NCI-H345 treated with DMSO at 0.1 percent for 48 hours (cell line): ENCODE data around the gene OSBP2.
A peak's percentile ranks its signal among the peaks of the same experiment; 100 is the strongest.
"Not testable (repeated sequence)": the region's sequence is repeated elsewhere in the genome, so short reads cannot be mapped to it uniquely, and the experiment has no call there.

Experiments
- DNase-seq: peaks from one replicate; lab custom pipeline; 2025; ENCODE audit not compliant: unreplicated experiment; lab: John Stamatoyannopoulos, UW

The OSBP2 gene

DNA sequence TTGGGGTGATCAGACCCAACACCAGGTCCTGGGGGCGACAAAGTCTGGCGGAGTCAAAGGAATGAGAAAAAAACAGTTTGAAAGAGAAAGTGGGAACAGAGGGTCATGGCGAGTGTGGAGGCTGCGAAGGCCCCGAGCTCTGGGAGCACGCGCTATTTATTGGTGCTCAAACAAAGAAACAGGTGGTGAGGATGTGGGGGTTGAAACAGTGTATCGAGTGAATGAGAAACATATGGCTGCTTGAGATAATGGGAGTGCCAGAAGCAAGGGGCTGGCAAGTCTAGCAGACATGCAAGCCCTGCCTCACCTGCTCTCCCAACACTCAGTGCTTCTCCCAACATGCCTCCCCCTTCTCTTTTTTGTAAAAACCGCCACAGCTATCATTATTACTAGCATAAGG, 19.2 kb upstream of the OSBP2 start:
- no peak for DNase-seq

DNA sequence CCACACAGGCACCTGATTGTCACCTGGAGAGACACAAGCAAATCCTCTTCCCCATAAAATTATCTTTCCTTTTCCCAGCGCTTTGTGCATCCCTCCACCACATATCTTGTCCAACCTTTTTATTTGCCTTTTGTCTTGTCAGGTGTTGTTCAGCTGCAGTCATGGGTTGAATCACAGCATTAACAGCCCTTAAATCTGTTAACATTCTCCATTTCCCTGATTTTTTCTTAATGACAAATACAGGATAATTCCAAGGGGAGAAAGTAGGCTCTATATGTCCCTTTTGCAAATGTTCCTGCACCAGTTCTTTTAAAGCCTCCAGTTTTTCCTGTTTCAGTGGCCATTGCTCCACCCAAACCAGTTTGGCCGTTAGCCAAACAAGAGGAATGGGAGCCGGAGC, 18.1 kb upstream of the OSBP2 start:
- not testable (repeated sequence) for DNase-seq

DNA sequence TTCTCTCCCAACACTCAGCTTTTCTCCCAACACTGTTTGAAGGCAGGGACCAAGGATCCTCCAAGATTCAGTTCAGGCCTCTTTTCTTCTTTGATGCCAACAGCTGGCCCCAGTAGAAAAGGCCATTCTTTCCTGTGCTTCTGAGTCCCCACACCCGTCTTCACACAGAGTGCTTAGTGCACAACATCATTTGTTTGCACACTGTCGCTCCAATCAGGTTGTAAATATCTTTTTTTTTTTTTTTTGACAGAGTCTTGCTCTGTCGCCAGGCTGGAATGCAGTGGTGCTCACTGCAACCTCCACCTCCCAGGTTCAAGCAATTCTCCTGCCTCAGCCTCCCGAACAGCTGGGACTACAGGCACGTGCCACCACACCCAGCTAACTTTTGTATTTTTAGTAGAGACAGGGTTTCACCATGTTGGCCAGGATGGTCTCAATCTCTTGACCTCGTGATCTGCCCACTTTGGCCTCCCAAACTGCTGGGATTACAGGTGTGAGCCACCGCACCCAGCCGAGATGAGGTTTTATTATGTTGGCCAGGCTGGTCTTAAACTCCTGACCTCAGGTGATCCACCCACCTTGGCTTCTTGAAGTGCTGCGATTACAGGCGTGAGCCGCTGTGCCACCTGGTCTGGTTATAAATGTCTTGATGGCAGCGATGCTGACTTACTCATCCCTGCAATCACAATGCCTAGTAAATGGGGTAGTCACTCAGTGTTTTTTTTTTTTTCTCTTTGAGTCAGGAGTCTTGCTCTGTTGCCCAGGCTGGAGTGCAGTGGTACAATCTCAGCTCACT, 14.6 kb upstream of the OSBP2 start:
- DNase-seq, result not testable (repeated sequence)

DNA sequence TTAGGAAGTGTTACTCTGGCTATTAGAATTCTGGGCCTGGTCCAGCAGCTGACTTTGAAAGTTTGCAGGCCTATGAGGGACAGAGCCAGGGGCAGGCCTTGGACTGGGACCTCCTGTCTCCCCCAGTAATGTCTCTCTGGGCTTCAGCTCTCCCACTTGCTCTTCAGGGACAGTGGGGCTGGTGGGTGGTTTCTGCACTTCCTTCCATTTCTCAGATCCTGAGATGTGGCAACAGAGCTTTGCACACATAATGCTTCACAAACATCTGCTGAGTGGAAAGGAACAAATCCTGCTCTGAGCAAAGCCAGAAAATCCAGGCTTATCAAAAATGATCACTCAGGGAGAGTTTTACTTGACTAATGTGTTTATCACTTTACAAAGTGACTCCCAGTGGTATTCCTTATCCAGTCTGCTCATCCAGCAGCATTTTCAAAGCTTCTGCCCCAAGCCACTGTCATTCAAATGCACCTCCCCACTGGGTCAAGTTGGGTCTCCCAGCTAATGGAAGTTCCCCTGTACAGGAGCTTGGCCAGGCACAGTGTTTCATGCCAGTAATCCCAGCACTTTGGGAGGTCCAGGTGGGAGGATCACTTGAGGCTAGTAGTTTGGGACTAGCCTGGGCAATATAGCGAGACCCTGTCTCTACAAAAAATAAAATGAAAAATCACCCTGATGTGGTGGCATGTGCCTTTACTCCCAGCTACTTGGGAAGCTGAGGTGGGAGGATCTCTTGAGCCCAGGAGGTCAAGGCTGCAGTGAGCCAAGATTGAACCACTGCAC, 13.5 kb upstream of the OSBP2 start:
- DNase-seq, result no peak

DNA sequence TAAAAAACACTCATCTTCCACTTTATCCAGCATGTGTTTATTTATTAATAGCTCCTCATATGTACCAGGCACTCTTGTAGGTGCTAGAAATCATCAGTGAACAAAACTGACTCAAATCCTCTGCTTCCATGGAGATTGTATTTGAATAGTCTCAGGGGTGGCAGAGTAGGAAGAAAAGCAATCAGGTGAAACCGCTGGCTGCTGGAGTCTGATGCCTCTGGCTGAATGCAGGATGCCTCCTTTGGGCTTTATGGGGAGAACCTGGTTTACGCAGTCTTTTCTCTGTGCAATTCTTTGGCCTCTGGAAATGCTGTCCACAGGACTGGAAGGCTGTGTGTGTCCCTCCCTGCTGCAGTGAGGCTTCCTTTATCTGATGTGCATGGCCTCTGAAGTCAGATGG, 12.8 kb upstream of the OSBP2 start:
- no peak for DNase-seq

DNA sequence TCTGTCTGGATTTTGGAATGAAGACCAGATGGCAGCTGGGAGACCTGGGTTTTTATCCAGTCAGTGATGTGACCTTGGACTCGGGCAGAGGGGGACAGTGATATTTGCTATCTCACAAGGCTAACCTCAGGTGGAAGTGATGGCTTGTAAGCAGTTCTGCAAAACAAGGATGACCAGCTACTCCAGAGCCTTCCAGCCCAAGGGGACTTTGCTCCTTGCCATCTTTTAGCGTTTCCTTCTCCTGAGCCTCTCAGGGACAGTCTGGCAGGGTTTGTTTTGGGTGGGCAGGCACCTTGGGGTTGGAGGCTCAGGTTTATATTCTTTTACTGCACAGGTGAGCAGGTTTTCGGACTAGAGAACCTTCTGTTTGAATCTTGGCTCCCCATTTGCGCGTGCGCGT, 9.5 kb upstream of the OSBP2 start:
- DNase-seq, result no peak

DNA sequence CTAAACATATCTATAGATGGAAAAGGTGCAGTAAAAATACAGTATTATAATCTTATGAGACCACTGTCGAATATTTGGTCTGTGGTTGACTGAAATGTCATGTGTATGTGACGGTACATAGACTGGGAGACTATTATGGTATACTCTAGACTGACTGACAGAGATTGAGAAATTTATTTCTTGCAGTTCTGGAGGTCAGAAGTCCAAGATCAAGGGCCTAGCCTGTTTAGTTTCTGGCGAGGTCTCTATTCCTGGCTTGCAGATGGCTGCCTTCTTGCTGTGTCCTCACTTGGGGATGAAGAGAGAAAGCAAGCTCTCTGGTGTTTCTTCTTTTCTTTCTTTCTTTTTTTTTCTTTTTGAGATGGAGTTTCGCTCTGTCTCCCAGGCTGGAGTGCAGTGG, 7.3 kb upstream of the OSBP2 start:
- DNase-seq, result no peak

DNA sequence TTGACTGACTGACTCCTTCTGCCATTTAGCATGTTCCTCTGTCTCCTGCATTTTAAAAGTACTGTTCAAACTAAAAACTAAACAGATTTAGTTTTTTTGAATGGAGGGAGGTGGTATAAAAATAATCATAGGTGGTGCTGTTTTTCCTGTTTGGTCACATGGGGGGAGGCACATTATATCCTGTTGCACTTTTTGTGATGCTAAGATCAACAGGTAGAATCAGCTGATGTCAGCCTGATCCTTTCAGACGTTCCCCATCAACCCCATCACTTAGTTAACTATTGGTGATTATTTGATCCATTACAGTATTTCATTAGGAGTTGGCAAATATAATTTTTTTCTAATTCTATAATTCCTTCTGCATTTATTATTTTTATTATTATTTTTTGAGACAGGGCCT, 5.1 kb upstream of the OSBP2 start:
- DNase-seq, result no peak

DNA sequence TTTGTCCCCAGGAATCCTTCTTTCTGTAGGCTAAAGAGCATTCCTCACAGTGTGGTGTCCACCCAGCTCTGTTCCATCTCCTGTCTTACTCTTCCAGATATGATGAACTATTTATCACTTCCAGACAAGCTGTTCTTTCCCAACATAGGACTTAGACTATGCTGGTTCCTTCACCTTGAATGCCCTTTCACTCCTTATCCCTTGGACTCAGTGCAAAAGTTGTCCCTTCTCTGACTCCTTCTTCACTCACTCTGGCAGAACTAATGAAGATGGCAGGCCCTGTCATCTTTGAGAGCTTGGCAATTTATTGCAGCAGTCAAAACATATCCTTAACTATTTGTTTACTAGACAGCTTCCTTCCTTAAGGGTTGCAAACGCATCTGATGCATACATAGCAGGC, 3.5 kb upstream of the OSBP2 start:
- DNase-seq, result no peak

DNA sequence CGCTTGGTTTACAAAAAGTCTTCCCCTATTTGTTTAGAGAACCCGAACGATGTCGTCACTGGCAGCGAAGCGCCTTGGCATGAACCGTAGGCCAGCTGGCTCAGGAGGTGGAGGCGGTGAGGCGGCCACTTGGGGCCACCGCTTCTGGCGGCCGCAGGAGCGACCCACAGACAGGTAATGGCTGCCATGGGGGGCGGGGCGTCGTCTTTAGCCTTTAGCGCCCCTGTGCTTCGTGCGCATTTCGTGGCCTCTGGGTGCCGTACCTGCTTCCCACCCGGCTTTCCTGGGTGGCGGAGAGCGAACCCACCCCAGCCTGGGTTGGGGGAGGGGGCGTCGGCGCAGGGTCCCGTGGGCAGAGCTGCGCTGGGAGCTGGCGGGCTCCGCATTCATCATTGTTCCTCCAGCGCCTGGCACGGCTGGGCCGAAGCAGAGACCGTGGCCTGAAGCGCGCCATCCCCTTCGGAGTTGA, 469 bp upstream of the OSBP2 start:
- peak; percentile 31 for DNase-seq

DNA sequence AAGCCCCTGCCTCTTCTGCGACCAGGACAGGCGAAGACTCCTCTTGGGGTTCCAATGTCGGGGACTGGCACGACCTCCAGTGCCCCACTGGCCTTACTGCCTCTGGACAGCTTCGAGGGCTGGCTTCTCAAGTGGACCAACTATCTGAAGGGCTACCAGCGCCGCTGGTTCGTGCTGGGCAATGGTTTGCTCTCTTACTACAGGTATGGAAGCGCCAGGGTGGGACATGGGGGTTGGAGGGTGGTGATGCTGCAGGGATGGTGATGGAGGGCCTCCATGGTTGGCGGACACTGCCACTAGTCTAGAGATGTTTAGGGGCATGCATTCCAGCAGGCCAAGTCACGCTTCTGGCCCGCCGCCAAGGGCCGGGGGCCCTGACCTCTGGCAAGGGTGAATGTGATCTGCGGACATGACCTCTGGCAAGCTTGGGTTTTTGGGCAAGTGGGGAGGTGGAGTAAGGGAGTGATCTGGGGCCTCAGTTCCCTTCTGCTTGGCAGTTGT, 727 bp downstream of the OSBP2 start:
- DNase-seq, result no peak

DNA sequence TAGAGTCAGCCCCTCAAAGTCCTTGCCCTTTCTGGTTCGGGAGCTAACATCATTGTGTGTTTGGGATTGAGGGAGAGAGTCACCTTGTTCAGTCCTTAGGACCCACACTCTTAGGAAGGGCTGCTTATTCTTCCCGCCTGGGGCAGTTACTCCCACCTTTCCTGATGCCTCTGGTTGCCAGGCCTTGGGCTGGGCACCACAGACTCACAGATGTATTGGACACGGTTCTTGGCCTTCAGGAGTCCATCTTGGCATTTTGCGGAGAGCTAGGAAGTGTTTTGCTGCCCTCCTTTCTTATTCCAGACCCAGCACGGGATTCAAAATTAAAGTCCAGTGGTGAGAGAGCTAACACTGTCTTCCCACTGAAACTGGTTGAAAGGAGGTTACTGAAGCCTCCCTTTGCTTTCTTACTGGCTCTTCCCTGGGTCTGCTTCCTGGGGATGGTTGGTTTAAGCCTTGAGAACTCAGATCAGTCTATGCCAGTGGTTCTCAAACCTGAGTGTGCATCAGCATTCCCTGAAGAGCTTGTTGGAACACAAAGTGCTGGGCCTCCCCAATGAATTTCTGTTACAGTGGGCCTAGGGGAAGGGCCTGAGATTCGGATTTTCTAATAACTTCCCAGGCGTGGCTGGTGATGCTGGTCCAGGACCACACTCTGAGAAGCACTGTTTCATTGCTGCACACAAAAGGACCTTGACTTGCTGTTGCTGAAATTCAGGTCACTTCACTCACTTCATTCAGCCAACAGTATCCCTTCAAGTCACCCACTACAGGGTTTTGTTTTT, 1.4 kb downstream of the OSBP2 start:
- no peak for DNase-seq

DNA sequence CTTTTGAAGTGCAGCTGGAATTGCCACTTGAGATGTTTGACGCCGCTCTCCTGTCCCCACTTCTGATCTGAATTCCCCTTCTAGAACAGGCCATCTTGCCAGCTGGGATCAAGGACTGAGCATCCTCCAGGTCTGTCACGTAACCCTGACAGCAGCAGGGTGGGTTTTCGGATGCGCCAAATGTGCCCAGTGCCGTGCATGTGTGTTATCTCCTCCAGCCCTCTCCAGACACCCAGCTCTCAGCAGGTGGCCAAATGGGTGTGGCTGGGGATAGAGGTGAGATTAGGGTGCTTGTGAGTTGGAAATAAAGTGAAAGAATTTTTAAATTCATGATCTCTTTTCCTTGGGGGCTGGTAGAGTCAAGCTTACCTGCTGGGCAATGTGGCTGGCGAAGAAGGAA, 3.3 kb downstream of the OSBP2 start:
- no peak for DNase-seq

DNA sequence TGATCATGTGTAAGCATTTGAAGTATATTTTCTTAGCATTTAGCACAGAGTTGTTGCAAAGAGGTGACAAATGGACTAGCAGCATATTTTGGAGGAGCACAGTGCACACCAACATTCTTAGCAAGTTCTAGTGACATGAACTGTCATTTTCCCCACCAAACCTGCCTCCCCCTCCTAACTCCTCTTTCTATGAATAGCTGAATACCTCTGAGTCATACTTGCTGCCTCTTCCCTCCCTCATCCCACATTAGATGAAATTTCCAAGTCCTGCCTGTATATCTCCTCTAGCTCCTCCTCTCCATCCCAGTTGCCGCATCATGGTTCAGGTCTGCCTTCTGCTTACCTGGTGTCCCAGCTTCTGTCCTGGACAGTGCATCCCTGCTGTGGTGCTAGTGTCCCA, 7.2 kb downstream of the OSBP2 start:
- no peak for DNase-seq

DNA sequence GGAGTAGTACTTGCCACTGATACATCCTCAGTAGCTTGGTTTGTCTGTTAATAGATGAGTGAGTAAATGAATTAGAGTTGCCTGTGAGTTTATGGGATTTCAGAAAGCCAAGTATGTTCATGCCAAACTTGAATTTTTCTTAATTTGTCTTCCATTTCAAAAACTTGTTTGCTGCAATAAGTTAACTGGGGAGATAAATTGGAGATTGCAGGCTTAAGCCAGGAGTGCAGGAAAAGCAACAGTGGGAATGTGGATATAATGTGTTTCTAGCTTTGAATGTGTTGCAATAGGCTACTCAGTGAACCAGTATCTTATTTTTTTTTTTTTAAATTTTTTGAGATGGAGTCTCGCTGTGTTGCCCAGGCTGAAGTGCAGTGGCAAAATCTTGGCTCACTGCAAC, 8.2 kb downstream of the OSBP2 start:
- DNase-seq, result no peak

DNA sequence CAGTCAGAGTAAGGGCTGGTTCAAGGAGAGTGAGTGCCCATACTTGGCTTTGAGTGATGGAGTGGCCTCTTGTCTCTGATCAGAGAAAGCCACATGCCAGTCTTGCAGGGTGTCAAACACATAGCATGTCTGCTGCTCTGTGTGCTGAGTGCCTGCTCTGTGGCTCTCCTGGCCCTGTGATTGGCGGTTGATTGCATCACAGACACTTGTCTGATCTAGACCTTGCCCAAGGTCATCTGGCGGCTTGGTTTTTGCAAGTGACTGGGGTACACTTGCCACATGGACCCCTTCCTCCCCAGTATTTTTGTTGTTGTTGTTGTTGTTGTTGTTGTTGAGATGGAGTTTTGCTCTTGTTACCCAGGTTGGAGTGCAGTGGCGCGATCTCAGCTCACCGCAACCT, 10.3 kb downstream of the OSBP2 start:
- no peak for DNase-seq

DNA sequence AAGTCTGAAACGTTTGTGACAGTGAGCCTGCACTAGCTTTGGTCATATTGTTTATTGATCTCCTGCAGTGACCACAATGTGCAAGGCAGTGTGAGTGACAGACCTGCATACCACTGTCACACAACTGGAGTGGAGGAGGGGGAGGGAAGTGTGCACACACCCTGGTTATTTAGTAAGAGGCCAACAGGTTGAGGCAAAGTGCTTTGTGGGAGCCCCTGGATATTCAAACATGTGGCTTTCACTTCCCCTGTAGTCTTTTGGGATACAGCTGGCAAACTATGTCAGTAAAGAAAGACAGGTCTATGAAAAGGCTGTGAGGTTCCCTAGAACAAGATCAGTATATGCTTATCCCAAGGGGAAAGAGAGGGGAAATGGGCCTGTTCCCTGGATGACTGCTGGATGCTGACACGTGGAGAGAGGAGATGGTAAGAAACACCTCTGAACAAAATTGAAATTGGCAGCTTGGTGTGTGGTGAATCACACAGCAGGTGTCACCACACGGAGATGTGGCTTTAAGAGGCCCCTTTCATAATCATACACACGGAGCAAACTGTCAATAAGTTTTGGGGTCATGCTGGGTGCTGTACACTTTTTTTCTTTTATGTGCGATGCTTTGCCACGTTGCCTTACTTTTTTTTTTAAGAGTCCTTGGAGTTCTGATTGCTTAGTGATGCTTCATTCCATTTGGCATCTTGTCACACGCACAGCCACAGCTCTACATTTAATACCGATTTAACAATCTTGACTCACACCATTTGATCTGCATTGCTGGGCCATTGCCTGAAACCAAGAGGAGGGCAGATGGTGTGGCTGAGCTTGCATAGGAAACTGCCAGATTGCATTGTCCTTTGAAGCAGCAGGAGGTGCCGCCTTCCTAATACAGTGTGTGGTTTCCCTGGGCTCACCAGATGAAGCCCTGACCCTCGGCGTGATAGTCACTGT, 11.3 kb downstream of the OSBP2 start:
- DNase-seq, result peak; percentile 25

DNA sequence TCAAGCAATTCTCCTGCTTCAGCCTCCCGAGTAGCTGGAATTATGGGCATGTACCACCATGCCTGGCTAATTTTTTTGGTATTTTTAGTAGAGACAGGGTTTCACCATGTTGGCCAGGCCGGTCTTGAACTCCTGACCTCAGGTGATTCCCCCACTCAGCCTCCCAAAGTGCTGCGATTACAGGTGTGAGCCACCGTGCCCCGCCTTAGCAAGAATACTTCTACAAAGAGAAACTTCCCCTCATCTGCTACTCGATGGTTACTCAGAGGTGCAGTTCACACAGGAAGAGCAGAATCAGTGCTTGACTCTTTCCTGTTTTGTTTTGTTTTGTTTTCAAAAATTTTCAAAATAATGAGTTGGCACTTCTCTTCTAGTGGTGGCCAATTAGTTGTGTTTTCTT, 15.3 kb downstream of the OSBP2 start:
- not testable (repeated sequence) for DNase-seq

DNA sequence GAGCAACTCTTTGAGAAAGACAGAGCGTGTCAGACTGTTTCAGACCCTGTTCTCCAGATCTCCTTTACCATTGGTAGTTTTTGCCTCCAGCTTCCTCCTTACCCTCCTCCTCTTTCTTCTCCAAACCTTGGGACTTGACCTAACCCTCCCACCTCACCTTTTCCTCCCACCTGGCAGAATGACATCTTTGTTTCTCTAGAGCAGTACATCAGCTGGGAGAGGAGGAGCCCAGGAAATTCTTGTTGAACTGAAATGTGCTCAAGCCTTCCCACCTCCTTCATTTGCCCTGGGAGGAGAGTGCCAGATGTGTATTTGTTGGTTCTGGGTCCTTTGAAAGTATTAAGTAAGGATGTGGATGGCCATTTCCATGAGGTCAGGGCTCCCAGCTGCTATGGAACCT, 17.4 kb downstream of the OSBP2 start:
- DNase-seq, result no peak

DNA sequence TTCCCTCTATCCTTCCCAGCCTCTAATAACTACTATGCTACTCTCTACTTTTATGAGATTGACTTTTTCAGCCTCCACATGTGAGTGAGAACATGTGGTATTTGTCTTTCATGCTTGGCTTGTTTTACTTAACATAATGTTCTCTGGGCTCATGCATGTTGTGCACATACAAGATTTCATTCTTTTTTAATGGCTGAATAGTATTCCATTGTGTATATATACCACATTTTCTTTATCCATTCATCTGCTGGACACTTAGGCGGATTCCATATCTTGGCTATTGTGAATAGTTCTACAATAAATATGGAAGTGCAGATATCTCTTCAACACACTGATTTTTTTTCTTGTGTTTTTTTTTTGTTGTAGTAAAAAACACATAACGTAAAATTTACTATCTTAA, 19.4 kb downstream of the OSBP2 start:
- no peak for DNase-seq
